Mammary epithelial cell (primary cell): ENCODE data around the gene TTC38.

ENCODE experiments used
- CTCF ChIP-seq, 2 donors: IDR thresholded peaks in 1 of 2; conservative IDR thresholded peaks in 1 of 2; 2 replicates each; pipeline ENCODE4 v1.5.1; 2011 to 2012; ENCODE audit warnings: inconsistent platforms in 2 of 2, low read length in 2 of 2, mild to moderate bottlenecking in 2 of 2, control low read depth in 1 of 2, low read depth in 1 of 2; ENCODE audit not compliant: insufficient read depth in 1 of 2; ENCODE audit errors: extremely low read depth in 1 of 2
- EZH2 ChIP-seq: IDR thresholded peaks from 2 replicates; pipeline ENCODE4 v1.6.1; 2012; ENCODE audit warnings: low read length, inconsistent platforms, borderline replicate concordance

- no peak for TF ChIP-seq EZH2
- peak in 1 of 2 donors; percentile 18 for TF ChIP-seq CTCF (conservative IDR thresholded peaks at IDR 0.05 in 1 of 2, IDR thresholded peaks at IDR 0.05 in 1 of 2; ENCODE audit: extremely low read depth in 1 of 2, insufficient read depth in 1 of 2, low read depth in 1 of 2, low read length in 2 of 2)
Measured at GRCh38 chr22:46250035-46250782, 17.6 kb upstream of the TTC38 start, which contains the start of gene CDPF1.
